SIG-M5 treated with dmso at 0.1 percent for 504 hours (cell line): ENCODE results near the gene NFATC4.

Experiments
- DNase-seq: peaks from one replicate; lab custom pipeline; 2025; ENCODE audit not compliant: unreplicated experiment; lab: John Stamatoyannopoulos, UW

The NFATC4 gene

GRCh38 chr14:24407608-24408325 lies 39.8 kb downstream of the NFATC4 start:
- DNase-seq, result no peak

- no peak for DNase-seq
Measured at GRCh38 chr14:24408764-24409163, 40.8 kb downstream of the NFATC4 start.

- DNase-seq, result no peak
Measured at GRCh38 chr14:24409192-24409591, 41.2 kb downstream of the NFATC4 start.

GRCh38 chr14:24409956-24410355 lies 42.0 kb downstream of the NFATC4 start:
- no peak for DNase-seq

- DNase-seq, result peak; percentile 63
Measured at GRCh38 chr14:24411443-24412389, 43.7 kb downstream of the NFATC4 start.

GRCh38 chr14:24414077-24414476 lies 46.1 kb downstream of the NFATC4 start:
- no peak for DNase-seq

- DNase-seq, result no peak
Measured at GRCh38 chr14:24414732-24415420, 46.9 kb downstream of the NFATC4 start.

- no peak for DNase-seq
Measured at GRCh38 chr14:24415421-24416253, 47.7 kb downstream of the NFATC4 start.

GRCh38 chr14:24416254-24416931 lies 48.4 kb downstream of the NFATC4 start:
- no peak for DNase-seq

- no peak for DNase-seq
Measured at GRCh38 chr14:24416932-24417619, 49.1 kb downstream of the NFATC4 start.

GRCh38 chr14:24417832-24418491 lies 50.0 kb downstream of the NFATC4 start:
- DNase-seq, result no peak

- no peak for DNase-seq
Measured at GRCh38 chr14:24418492-24418873, 50.5 kb downstream of the NFATC4 start.

GRCh38 chr14:24422261-24422660 lies 54.3 kb downstream of the NFATC4 start:
- DNase-seq, result no peak

GRCh38 chr14:24422694-24423601 lies 55.0 kb downstream of the NFATC4 start:
- DNase-seq, result no peak

- no peak for DNase-seq
Measured at GRCh38 chr14:24425704-24426103, 57.7 kb downstream of the NFATC4 start.

- no peak for DNase-seq
Measured at GRCh38 chr14:24426150-24426911, 58.3 kb downstream of the NFATC4 start.

GRCh38 chr14:24426912-24427536 lies 59.0 kb downstream of the NFATC4 start:
- DNase-seq, result no peak
